Stomach (tissue), 4 donors: Measurements from ENCODE around the gene TTLL1.

Experiments
- CTCF ChIP-seq, 7 experiments: fragments of 450-650 bp in 4 of 7; fragments of 200-600 bp in 3 of 7; sonication (generic) in 3 of 7; IDR thresholded peaks; one replicate each; pipeline ENCODE4 v1.5.1; 2016 to 2019; ENCODE audit warnings: antibody characterized with exemption in 7 of 7, control low read depth in 2 of 7, mild to moderate bottlenecking in 1 of 7
- EP300 ChIP-seq: sonication (generic); formaldehyde crosslinking; IDR thresholded peaks from one replicate; pipeline ENCODE4 v1.6.1; 2017; ENCODE audit warnings: antibody characterized with exemption

- TF ChIP-seq CTCF (IDR thresholded peaks at IDR 0.05) (no peak), EP300 (no peak)
Measured at GRCh38 chr22:43047605-43048004, 41.6 kb downstream of the TTLL1 start.
